Measurements from ENCODE around the gene LCA5.

GRCh38 chr6:79551401-79551800 lies 14.2 kb upstream of the LCA5 start:
- TF ChIP-seq POLR2A (IDR thresholded peaks at IDR 0.05) (no peak), CTCF (IDR thresholded peaks at IDR 0.05) (no peak)
